GM19467 (cell line): Measurements from ENCODE around the gene WDR17.
"Not testable (repeated sequence)": the region's sequence is repeated elsewhere in the genome, so short reads cannot be mapped to it uniquely, and the experiment has no call there.

ENCODE experiments used
- ATAC-seq: cut with Tn5 transposase; IDR thresholded peaks from one replicate; pipeline ENCODE4 v1.9.1; 2021; ENCODE audit warnings: mild to moderate bottlenecking, moderate library complexity; ENCODE audit not compliant: unreplicated experiment

The WDR17 gene

GRCh38 chr4:176189891-176190795 lies 124.5 kb downstream of the WDR17 start:
- ATAC-seq: no peak

- ATAC-seq: no peak
These were observed 126.3 kb downstream of the WDR17 start for GRCh38 chr4:176191974-176192373.

GRCh38 chr4:176193126-176193525 lies 127.5 kb downstream of the WDR17 start:
- no peak for ATAC-seq

- ATAC-seq: no peak
These were observed 128.3 kb downstream of the WDR17 start for GRCh38 chr4:176193938-176194337.

- peak; percentile 99 for ATAC-seq
These were observed 129.7 kb downstream of the WDR17 start, which contains the start of gene SPATA4 for GRCh38 chr4:176195184-176195978. SPATA4 (minus strand) TSS chr4:176195585; CDS start chr4:176195562, 23 bp downstream.

GRCh38 chr4:176198316-176198903 lies 132.8 kb downstream of the WDR17 start:
- ATAC-seq: no peak

GRCh38 chr4:176205299-176205698 lies 139.7 kb downstream of the WDR17 start:
- no peak for ATAC-seq

GRCh38 chr4:176207839-176208238 lies 142.2 kb downstream of the WDR17 start:
- no peak for ATAC-seq

GRCh38 chr4:176209535-176209934 lies 143.9 kb downstream of the WDR17 start:
- no peak for ATAC-seq

- no peak for ATAC-seq
These were observed 144.5 kb downstream of the WDR17 start for GRCh38 chr4:176210101-176210500.

GRCh38 chr4:176210579-176211296 lies 145.1 kb downstream of the WDR17 start:
- ATAC-seq: no peak

- not testable (repeated sequence) for ATAC-seq
These were observed 146.7 kb downstream of the WDR17 start for GRCh38 chr4:176212351-176212750.

GRCh38 chr4:176217510-176217909 lies 151.9 kb downstream of the WDR17 start:
- no peak for ATAC-seq

- no peak for ATAC-seq
These were observed 156.5 kb downstream of the WDR17 start for GRCh38 chr4:176222149-176222548.

GRCh38 chr4:176223561-176223960 lies 157.9 kb downstream of the WDR17 start:
- ATAC-seq: no peak

- ATAC-seq: no peak
These were observed 161.1 kb downstream of the WDR17 start for GRCh38 chr4:176226736-176227135.

GRCh38 chr4:176229645-176230044 lies 164.0 kb downstream of the WDR17 start:
- no peak for ATAC-seq
